Right ventricle myocardium inferior (tissue), 1 donor: Measurements from ENCODE around the gene CAMK2N1. TPM values are rescaled to one million over a fixed set of nuclear protein-coding genes. Genes with fewer than 3 reads are reported as not detected.

Source experiments
- ATAC-seq: fragments of 200-7000 bp; cut with Tn5 transposase; one replicate; pipeline ENCODE4 v1.9.1; 2020; ENCODE audit warnings: mild to moderate bottlenecking, moderate library complexity
- DNase-seq: peaks from one replicate; pipeline ENCODE4 v3.0.0; 2021; ENCODE audit errors: missing footprints
- intact Hi-C: fragments of 100-400 bp; cut with DNase I; formaldehyde crosslinking; loops from one replicate; pipeline ENCODE4 v1.11.0; 2022
- total RNA-seq: library from RNA; stranded (reverse); fragmentation: NEBNext Ultra II Directional; extraction: Animal tissue kit (Norgen Biotek cat#: 25700); gene quantifications from one replicate; pipeline ENCODE4 v1.2.1, GENCODE V29; 2021
- donor health status: DM: no; HTN: yes; CAD: no; lungs with severe emphysema.

Gene CAMK2N1
- total RNA-seq, 1 donor from 2014 or later, result 11.8 TPM

- intact Hi-C loops, result no loop called here
- ATAC-seq (no peak), DNase-seq (no peak)
These were observed 19.7 kb downstream of the CAMK2N1 start for GRCh38 chr1:20466273-20466672.

DNA sequence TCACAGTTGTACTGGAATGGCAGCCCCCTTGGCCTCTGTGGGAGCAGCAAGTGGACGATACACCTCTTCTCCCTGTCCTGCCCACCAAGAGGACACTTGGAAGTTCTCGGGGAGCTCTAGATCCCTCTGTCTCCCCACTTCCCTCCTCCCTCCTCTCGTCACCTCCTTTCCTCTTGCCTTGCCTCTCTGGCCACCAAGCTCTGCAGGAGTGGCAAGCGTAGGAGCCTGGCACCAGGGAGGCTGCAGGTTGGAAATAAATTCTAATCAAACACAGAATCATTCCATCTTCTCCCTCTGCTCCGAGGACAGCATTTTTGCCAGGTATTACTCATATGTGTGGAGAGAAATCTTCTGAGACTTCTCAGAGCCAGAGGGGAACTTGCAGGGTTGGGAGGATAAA lies 20.8 kb downstream of the CAMK2N1 start:
- DNase-seq (no peak), ATAC-seq (no peak)
- intact Hi-C loops, result no loop called here

DNA sequence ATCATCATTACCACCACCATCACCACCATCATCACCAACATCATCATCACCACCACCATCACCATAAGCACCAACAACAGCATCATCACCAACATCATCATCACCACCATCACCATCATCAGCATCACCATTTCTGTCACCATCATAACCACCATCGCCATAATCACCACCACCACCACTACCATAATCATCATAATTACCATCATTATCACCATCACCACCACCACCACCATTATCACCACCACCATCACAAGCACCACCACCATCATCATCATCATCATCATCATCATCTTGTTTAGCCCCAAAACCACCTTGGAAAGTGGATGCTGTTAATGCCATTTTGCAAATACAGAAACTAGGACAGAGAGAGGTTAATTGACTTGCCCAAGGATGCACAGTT lies 22.5 kb downstream of the CAMK2N1 start:
- DNase-seq (no peak), ATAC-seq (no peak)
- intact Hi-C loops, result no loop called here

- DNase-seq, result no peak
- intact Hi-C loops, result no loop called here
- no peak for ATAC-seq
These were observed 23.6 kb downstream of the CAMK2N1 start for GRCh38 chr1:20462397-20462796.

GRCh38 chr1:20458717-20459116 lies 27.3 kb downstream of the CAMK2N1 start:
- DNase-seq (no peak), ATAC-seq (no peak)
- intact Hi-C loops, result no loop called here

DNA sequence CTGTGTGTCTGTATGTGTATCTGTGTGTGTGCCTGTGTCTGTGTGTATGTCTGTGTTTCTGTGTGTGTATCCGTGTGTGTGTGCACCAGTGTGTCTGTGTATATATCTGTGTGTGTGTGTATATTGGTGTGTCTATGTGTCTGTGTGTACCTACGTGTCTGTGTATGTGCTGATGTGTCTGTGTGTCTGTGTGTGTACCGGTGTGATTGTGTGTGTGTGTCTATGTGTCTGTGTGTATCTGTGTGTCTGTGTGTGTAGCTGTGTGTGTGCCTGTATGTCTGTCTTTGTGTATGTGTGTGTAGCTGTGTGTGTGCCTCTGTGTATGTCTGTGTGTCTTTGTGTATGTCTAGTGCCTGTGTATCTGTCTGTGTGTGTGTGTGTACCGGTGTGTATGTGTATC lies 32.0 kb downstream of the CAMK2N1 start:
- intact Hi-C loops, result no loop called here
- DNase-seq, result no peak
- ATAC-seq, result no peak

GRCh38 chr1:20449735-20450311 lies 36.2 kb downstream of the CAMK2N1 start:
- DNase-seq (no peak), ATAC-seq (no peak)
- intact Hi-C loops, result no loop called here

GRCh38 chr1:20448671-20449071 lies 37.3 kb downstream of the CAMK2N1 start:
- no peak for ATAC-seq
- intact Hi-C loops, result no loop called here
- DNase-seq, result no peak

GRCh38 chr1:20447794-20448193 lies 38.2 kb downstream of the CAMK2N1 start:
- DNase-seq (no peak), ATAC-seq (no peak)
- intact Hi-C loops, result no loop called here

DNA sequence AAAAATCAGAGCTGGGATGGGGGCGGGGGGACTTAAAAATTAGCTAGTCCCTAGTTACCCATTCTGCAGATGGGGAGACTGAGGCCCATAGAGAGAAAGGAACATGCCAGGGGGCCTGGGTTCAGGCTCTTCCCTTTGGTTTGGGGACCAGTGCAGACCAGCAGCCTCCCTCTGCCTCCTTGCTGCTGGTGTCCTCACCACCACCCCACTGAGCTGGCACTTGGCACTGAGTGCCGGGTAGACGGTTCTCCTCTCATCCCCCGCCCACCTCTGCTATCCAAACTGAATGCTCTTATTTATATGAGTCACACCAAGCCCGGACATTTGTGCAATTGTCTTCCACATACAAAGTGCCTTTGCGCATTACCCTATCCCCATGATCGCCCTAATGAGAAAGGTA lies 39.2 kb downstream of the CAMK2N1 start:
- ATAC-seq (no peak), DNase-seq (no peak)
- intact Hi-C loops, result no loop called here

DNA sequence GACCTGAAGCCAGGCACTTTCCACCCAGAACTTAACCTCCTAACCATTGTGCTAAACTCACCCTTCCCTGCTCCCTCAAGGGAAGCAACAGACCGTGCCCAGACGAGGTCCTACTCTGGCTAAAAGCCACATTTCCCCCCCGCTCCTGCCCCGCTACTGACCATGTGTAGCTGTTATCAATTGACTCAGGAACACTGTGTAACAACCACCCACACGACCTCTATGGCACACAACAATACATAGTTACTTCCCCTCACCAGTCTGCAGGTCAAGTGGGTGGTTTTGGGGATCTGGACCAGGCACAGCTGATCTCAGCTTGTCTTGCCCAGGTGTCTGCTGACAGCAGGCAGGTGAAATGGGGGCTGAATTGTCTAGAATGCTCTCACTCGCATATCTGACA lies 40.1 kb downstream of the CAMK2N1 start:
- no peak for DNase-seq
- intact Hi-C loops, result no loop called here

DNA sequence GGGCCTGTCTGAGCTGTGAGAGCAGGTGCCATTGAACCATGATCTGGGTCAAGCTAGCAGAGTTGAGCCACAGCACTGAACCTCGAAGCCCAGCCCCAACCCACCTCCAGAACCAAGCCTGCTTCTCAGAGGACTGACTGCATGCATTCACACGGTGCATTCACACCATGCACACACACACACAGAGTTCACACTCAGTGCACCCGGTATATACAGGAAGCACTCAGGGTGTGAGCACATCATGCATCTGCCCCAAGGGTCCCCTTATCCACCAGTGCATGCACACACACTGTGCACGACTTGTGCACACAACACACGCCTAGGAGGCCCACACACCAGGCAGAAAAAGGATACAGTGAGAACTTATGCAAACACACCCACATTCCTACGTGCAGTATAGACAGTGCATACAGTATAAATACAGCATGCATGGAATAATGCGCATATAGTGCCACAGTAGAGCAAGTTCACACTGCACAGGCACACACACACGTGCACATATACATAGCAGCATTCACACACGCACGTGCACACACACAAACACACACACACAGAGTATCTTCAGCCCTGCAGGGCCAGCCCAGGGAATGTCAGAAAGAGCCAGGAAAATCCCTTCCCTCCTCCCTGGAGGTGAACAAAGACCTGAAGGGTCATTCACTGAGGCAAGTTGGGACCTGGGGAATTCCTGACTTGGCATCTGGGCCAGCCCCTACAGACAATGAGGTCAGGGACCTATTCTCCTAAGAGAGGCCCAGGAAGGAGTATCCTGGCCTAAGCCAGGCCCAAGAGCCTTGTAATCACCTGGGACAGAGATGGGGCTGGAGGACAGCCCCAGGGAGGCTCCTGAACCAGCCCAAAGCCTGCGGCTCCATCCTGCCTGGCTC lies 42.1 kb downstream of the CAMK2N1 start:
- DNase-seq (no peak), ATAC-seq (no peak)

More for the DNA sequence above, 40.1 kb downstream of the CAMK2N1 start:
- no peak for ATAC-seq

GRCh38 chr1:20442920-20443625 lies 42.9 kb downstream of the CAMK2N1 start:
- no peak for ATAC-seq

More for the DNA sequence above, 42.1 kb downstream of the CAMK2N1 start:
- intact Hi-C loops, result no loop called here

GRCh38 chr1:20440785-20441200 lies 45.2 kb downstream of the CAMK2N1 start:
- intact Hi-C loops, result no loop called here
- peak; percentile 62 for ATAC-seq

More at GRCh38 chr1:20442920-20443625, 42.9 kb downstream of the CAMK2N1 start:
- intact Hi-C loops, result no loop called here
- no peak for DNase-seq

GRCh38 chr1:20439282-20439681 lies 46.7 kb downstream of the CAMK2N1 start:
- DNase-seq (no peak), ATAC-seq (no peak)
- intact Hi-C loops, result no loop called here

More at GRCh38 chr1:20440785-20441200, 45.2 kb downstream of the CAMK2N1 start:
- DNase-seq, result no peak

GRCh38 chr1:20437640-20438039 lies 48.4 kb downstream of the CAMK2N1 start:
- DNase-seq (no peak), ATAC-seq (no peak)
- intact Hi-C loops, result no loop called here

DNA sequence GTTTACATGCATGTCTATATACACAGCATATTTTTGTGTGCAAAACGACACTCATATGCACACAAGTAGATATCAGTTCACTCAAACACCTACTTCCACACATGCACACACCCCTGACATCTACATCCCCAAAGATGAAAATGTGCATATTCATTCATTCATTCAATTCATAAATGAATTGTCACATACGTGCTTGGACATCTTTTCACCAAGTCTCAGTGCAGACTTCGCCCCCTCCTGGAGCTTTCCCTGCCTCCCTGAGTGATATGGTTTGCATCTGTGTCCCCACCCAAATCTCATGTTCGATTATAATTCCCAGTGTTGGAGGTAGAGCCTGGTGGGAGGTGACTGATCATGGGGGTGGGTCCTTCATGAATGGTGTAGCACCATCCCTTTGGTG lies 53.1 kb downstream of the CAMK2N1 start:
- ATAC-seq (no peak), DNase-seq (no peak)
- intact Hi-C loops, result loop anchor here (5.0 kb wide), 1 partner anchor 221 kb away; no protein-coding TSS in a partner anchor
